H7 (cell line): ENCODE measurements around the gene CLEC3A. TPM values are rescaled to one million over a fixed set of nuclear protein-coding genes. Genes with fewer than 3 reads are reported as not detected.
"Not testable (repeated sequence)": the region's sequence is repeated elsewhere in the genome, so short reads cannot be mapped to it uniquely, and the experiment has no call there.

ENCODE experiments used
- DNase-seq: peaks from one replicate; pipeline ENCODE4 v3.0.0; 2012
- H3K27me3 ChIP-seq: 2 replicates; pipeline ENCODE4 v1.6.0; 2011; ENCODE audit warnings: mild to moderate bottlenecking, low read length; ENCODE audit not compliant: control insufficient read depth, insufficient read depth
- H3K36me3 ChIP-seq: replicated peaks from 2 replicates; pipeline ENCODE4 v1.5.1; 2011; ENCODE audit warnings: low read length; ENCODE audit not compliant: control insufficient read depth, insufficient read depth
- H3K4me3 ChIP-seq: 2 replicates; pipeline ENCODE4 v1.5.1; 2011; ENCODE audit warnings: low read depth, mild to moderate bottlenecking, control low read depth, low read length, moderate library complexity; ENCODE audit not compliant: insufficient read depth
- total RNA-seq: library from RNA; depleted of rRNA; stranded (reverse); fragments of >200 nt; shearing (Covaris generic); gene quantifications from 2 replicates; pipeline ENCODE4 v1.2.3, GENCODE V29; 2014; rRNA removed

CLEC3A gene, protein sequence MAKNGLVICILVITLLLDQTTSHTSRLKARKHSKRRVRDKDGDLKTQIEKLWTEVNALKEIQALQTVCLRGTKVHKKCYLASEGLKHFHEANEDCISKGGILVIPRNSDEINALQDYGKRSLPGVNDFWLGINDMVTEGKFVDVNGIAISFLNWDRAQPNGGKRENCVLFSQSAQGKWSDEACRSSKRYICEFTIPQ
- 0.67 TPM in 1 of 2 replicates, not detected in the other for total RNA-seq

- Histone ChIP-seq H3K27me3 (no peaks in the 10 kb centered on the region), H3K4me3 (no peak within 1 kb of the TSS), H3K36me3 (no peaks in the 10 kb centered on the region)
- peak; percentile 41 for DNase-seq
Observed at GRCh38 chr16:78022347-78023060, at the start of gene CLEC3A. CLEC3A (plus strand) TSS chr16:78022548; CDS start chr16:78022627, 79 bp downstream.

GRCh38 chr16:77974883-77975282 is 47.5 kb upstream of the CLEC3A start:
- Histone ChIP-seq H3K36me3 (no peaks in the 10 kb centered on the region), H3K4me3 (no peak overlapping the region), H3K27me3 (no peaks in the 10 kb centered on the region)
- DNase-seq = peak; percentile 49

GRCh38 chr16:77975942-77976341 is 46.4 kb upstream of the CLEC3A start:
- no peak for DNase-seq
- no peaks in the 10 kb centered on the region for H3K36me3 ChIP-seq
- H3K27me3 ChIP-seq = no peaks in the 10 kb centered on the region
- no peak overlapping the region for H3K4me3 ChIP-seq

- Histone ChIP-seq H3K27me3 (no peaks in the 10 kb centered on the region), H3K4me3 (no peak overlapping the region), H3K36me3 (no peaks in the 10 kb centered on the region)
- no peak for DNase-seq
Observed at GRCh38 chr16:77977339-77977738, 45.0 kb upstream of the CLEC3A start.

GRCh38 chr16:77985111-77985510 is 37.2 kb upstream of the CLEC3A start:
- H3K27me3 ChIP-seq = no peaks in the 10 kb centered on the region
- DNase-seq = no peak
- no peak overlapping the region for H3K4me3 ChIP-seq

GRCh38 chr16:77986011-77986740 is 36.2 kb upstream of the CLEC3A start:
- DNase-seq = no peak
- Histone ChIP-seq H3K27me3 (no peaks in the 10 kb centered on the region), H3K4me3 (no peak overlapping the region), H3K36me3 (no peaks in the 10 kb centered on the region)

More at GRCh38 chr16:77985111-77985510, 37.2 kb upstream of the CLEC3A start:
- H3K36me3 ChIP-seq = no peaks in the 10 kb centered on the region

DNA sequence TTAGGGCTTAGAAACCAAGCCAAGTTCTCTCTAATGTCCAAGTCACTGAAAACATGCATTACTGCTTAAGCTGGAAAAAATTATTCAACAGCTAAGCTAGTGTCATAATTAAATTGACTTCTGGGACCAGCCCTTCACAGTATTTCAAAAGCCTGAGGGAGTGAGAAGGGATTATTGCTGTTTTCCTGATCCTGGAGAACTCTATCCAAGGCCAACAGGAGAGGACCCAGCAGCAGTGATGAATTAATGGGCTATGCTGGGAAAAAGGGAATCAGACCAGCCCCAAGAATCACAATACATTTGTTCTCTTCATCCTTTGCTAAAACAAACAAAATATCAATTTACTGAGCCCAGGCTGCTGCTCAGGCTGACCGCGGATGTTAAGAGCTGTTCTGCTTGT is 34.5 kb upstream of the CLEC3A start:
- no peak for DNase-seq
- Histone ChIP-seq H3K36me3 (no peaks in the 10 kb centered on the region), H3K4me3 (no peak overlapping the region), H3K27me3 (no peaks in the 10 kb centered on the region)

DNA sequence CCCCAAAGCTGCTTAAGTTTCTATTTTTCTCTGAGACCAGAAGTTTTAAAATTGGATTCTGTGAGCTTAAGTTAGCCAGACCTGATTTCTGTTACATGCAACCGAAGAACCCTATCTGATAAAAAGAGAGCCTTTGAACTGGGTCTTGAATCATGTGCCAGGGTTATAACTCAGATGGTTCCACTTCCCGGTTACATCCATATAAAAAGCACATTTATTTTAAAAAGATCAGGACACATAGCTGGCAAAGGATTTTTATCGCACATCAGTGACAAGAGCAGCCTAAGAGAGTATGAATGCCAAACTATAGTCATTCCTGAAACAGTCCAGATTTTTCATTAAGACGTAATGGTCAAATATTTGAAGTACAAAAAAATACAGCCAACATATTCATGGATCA is 32.5 kb upstream of the CLEC3A start:
- Histone ChIP-seq H3K27me3 (no peaks in the 10 kb centered on the region), H3K4me3 (no peak overlapping the region), H3K36me3 (no peaks in the 10 kb centered on the region)
- no peak for DNase-seq

- Histone ChIP-seq H3K4me3 (no peak overlapping the region), H3K36me3 (no peaks in the 10 kb centered on the region), H3K27me3 (no peaks in the 10 kb centered on the region)
- DNase-seq = no peak
Observed at GRCh38 chr16:77991701-77992100, 30.6 kb upstream of the CLEC3A start.

- H3K36me3 ChIP-seq, H3K4me3 ChIP-seq, H3K27me3 ChIP-seq, DNase-seq: not testable (repeated sequence)
Observed at GRCh38 chr16:77992381-77992780, 30.0 kb upstream of the CLEC3A start.

GRCh38 chr16:77993111-77993985 is 29.0 kb upstream of the CLEC3A start:
- Histone ChIP-seq H3K27me3 (no peaks in the 10 kb centered on the region), H3K4me3 (no peak overlapping the region), H3K36me3 (no peaks in the 10 kb centered on the region)
- no peak for DNase-seq

- DNase-seq = no peak
- Histone ChIP-seq H3K27me3 (no peaks in the 10 kb centered on the region), H3K4me3 (no peak overlapping the region), H3K36me3 (no peaks in the 10 kb centered on the region)
Observed at GRCh38 chr16:77995843-77996455, 26.4 kb upstream of the CLEC3A start.

GRCh38 chr16:77998350-77999023 is 23.9 kb upstream of the CLEC3A start:
- no peak for DNase-seq
- no peak overlapping the region for H3K4me3 ChIP-seq
- no peaks in the 10 kb centered on the region for H3K27me3 ChIP-seq
- H3K36me3 ChIP-seq = no peaks in the 10 kb centered on the region
